Astrocyte of the spinal cord (primary cell): ENCODE measurements around the gene SRGAP1.

Experiments
- DNase-seq: peaks from one replicate; pipeline ENCODE4 v3.0.0; 2011; ENCODE audit warnings: low read depth, low spot score
- H3K4me3 ChIP-seq: 2 replicates; pipeline ENCODE4 v1.5.1; 2011; ENCODE audit warnings: low read depth, mild to moderate bottlenecking, low read length, moderate library complexity
- CTCF ChIP-seq: IDR thresholded peaks from 2 replicates; pipeline ENCODE4 v1.5.1; 2012; ENCODE audit warnings: low read depth, mild to moderate bottlenecking, low read length, inconsistent platforms
- in situ Hi-C: cut with HindIII; loops from 2 replicates; pipeline ENCODE4 v1.10.0; 2017; ENCODE audit warnings: low sequenced_read_pairs

The SRGAP1 gene

GRCh38 chr12:63863658-63864453, 19.4 kb downstream of the SRGAP1 start:
- H3K4me3 ChIP-seq, result no peak overlapping the region
- in situ Hi-C loops, result no loop called here
- no peak for TF ChIP-seq CTCF
- no peak for DNase-seq

DNA sequence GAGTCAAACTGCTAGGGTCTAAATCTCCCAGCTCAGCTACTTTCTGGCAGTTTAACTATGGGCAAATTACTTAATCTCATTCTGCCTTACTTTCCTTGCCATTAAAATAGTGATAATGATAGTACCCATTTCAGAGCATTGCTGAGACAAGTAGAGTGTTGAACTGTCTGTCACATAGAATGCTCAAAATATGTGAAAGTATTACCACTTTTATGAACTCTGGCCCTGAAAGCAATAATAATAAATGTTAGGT, 19.9 kb downstream of the SRGAP1 start:
- no peak for DNase-seq
- no peak for TF ChIP-seq CTCF
- in situ Hi-C loops, result no loop called here
- H3K4me3 ChIP-seq, result no peak overlapping the region

GRCh38 chr12:63865448-63865847, 20.9 kb downstream of the SRGAP1 start:
- no peak for TF ChIP-seq CTCF
- H3K4me3 ChIP-seq, result no peak overlapping the region
- no peak for DNase-seq
- in situ Hi-C loops, result no loop called here

DNA sequence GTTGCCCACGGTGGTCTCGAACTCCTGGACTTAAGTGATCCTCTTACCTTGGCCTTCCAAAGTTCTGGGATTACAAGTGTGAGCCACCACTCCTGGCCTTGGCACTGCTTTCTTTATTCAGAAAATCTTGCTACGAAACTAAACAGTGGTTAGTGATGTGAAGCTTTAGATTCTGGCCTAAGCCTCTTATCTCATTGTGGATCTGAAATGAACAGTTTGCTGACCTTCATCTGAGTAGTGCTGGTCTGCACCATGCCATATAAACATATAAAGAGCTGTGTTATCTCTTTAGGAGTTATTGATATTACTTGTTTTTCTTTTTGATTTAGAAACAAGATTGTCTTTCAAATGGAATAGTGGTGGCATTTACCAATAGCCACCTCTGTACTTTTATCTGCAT, 22.6 kb downstream of the SRGAP1 start:
- DNase-seq, result no peak
- H3K4me3 ChIP-seq, result no peak overlapping the region
- in situ Hi-C loops, result no loop called here
- TF ChIP-seq CTCF, result no peak

DNA sequence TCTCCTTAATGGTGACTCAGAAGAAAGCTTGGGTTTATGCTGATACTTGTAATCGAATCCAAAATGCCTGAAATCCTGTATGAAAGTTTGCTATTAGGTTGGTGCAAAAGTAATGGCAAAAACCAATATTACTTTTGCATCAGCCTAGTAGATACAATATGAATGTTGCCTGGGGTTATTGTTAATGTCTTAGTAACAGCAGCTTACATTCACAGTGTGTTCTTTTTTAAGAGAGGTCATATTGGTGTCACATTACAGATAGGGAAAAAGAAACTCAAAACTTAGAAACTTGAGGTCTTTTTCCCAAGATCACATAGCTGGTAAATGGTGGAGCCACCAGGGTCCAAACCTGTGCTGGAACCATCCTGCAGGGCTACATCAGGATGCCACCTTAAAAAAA, 25.2 kb downstream of the SRGAP1 start:
- peak; percentile 38 for DNase-seq
- in situ Hi-C loops, result no loop called here
- TF ChIP-seq CTCF, result no peak

GRCh38 chr12:63870838-63871237, 26.3 kb downstream of the SRGAP1 start:
- no peak for TF ChIP-seq CTCF
- DNase-seq, result no peak
- in situ Hi-C loops, result no loop called here
- H3K4me3 ChIP-seq, result no peak overlapping the region

More for the DNA sequence above, 25.2 kb downstream of the SRGAP1 start:
- no peak overlapping the region for H3K4me3 ChIP-seq

DNA sequence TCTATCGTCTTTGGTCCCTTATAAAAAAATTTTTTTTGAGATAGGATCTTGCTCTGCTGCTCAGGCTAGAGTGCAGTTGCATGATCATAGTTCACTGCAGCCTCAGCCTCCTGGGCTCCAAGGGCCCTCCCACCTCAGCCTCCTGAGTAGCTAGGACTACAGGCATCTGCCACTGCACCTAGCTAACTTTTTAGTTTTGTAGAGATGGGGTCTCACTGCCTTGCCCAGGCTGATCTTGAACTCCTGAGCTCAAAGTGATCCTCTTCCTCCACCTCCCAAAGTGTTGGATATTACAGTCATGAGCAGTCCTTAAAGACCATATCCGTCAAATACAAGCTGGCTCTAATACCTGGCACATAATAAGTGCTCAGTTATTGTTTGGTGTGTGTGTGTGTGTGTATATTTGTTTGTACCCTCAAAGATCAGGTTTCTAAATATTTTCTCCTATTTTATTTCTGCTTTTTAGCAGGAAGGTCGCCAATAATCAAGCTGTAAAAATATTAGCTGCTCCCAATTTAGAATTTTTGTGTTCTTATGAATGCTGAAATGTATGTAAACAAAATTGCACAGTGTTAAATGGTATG, 30.5 kb downstream of the SRGAP1 start:
- in situ Hi-C loops, result no loop called here
- no peak for DNase-seq
- TF ChIP-seq CTCF, result no peak
- no peak overlapping the region for H3K4me3 ChIP-seq
